Activated CD4-positive, alpha-beta memory T cell treated with anti-CD3 and anti-CD28 coated beads, Interleukin-2, amount 10 ng/mL, durations not matched to agents 7 days and 5 days (primary cell): ENCODE results near the gene ISL1. TPM values are rescaled to one million over a fixed set of nuclear protein-coding genes. Genes with fewer than 3 reads are reported as not detected.

Experiments used
- CTCF ChIA-PET: fragments of 350-600 bp; sonication (Branson Sonifier 250); formaldehyde crosslinking; loops from one replicate; lab custom pipeline; 2021; ENCODE audit warnings: antibody characterized with exemption, inconsistent platforms; lab: Charles Lee
- POLR2A ChIA-PET: fragments of 350-600 bp; sonication (Branson Sonifier 250); formaldehyde crosslinking; loops from one replicate; lab custom pipeline; 2021; ENCODE audit warnings: antibody characterized with exemption; lab: Charles Lee
- DNase-seq: peaks from one replicate; pipeline ENCODE4 v3.0.0-alpha.2; 2020
- H3K27ac Mint-ChIP-seq: one replicate; pipeline ENCODE4 v1.8.0; 2021; ENCODE audit warnings: mild to moderate bottlenecking, mixed read lengths
- H3K27me3 Mint-ChIP-seq: one replicate; pipeline ENCODE4 v1.8.0; 2021; ENCODE audit warnings: mixed read lengths
- H3K36me3 Mint-ChIP-seq: one replicate; pipeline ENCODE4 v1.8.0; 2021; ENCODE audit warnings: low read depth, mixed read lengths
- H3K4me1 Mint-ChIP-seq: one replicate; pipeline ENCODE4 v1.8.0; 2021; ENCODE audit warnings: mixed read lengths
- H3K4me3 Mint-ChIP-seq: one replicate; pipeline ENCODE4 v1.8.0; 2021; ENCODE audit warnings: mild to moderate bottlenecking, mixed read lengths
- H3K9me3 Mint-ChIP-seq: one replicate; pipeline ENCODE4 v1.8.0; 2021; ENCODE audit warnings: mixed read lengths
- total RNA-seq, 2 experiments: library from RNA; stranded (reverse); gene quantifications; one replicate each; pipeline ENCODE4 v1.2.3, GENCODE V29; 2021

Gene ISL1
- total RNA-seq, 2 experiments from 2014 or later, result not detected

GRCh38 chr5:51391175-51391574, 7.9 kb downstream of the ISL1 start:
- CTCF ChIA-PET, result no interaction called here
- H3K4me3 Mint-ChIP-seq, result no peak overlapping the region
- peaks cover 52% of the 10 kb centered on the region for H3K27me3 Mint-ChIP-seq
- peaks cover 1% of the 10 kb centered on the region for H3K4me1 Mint-ChIP-seq
- no peak for DNase-seq
- H3K9me3 Mint-ChIP-seq, result no peaks in the 10 kb centered on the region
- no peaks in the 10 kb centered on the region for H3K36me3 Mint-ChIP-seq
- H3K27ac Mint-ChIP-seq, result no peak overlapping the region
- POLR2A ChIA-PET, result no interaction called here

GRCh38 chr5:51392689-51393199, 9.5 kb downstream of the ISL1 start:
- Mint-ChIP-seq H3K4me3 (no peak overlapping the region), H3K9me3 (no peaks in the 10 kb centered on the region), H3K27ac (no peak overlapping the region), H3K36me3 (no peaks in the 10 kb centered on the region), H3K4me1 (no peaks in the 10 kb centered on the region), H3K27me3 (peaks cover 46% of the 10 kb centered on the region)
- POLR2A ChIA-PET, result no interaction called here
- DNase-seq, result no peak
- CTCF ChIA-PET, result no interaction called here

GRCh38 chr5:51394609-51395008, 11.4 kb downstream of the ISL1 start:
- no peaks in the 10 kb centered on the region for H3K36me3 Mint-ChIP-seq
- no peak for DNase-seq
- POLR2A ChIA-PET, result no interaction called here
- CTCF ChIA-PET, result no interaction called here
- no peaks in the 10 kb centered on the region for H3K9me3 Mint-ChIP-seq
- no peak overlapping the region for H3K4me3 Mint-ChIP-seq
- H3K27ac Mint-ChIP-seq, result no peak overlapping the region
- no peaks in the 10 kb centered on the region for H3K4me1 Mint-ChIP-seq
- H3K27me3 Mint-ChIP-seq, result peaks cover 49% of the 10 kb centered on the region

- ChIA-PET POLR2A (interaction anchor here (0.5 kb wide), 1 partner anchor 1207 kb away, joined by 3 read pairs; no protein-coding TSS in a partner anchor), CTCF (no interaction called here)
- Mint-ChIP-seq H3K4me3 (no peak overlapping the region), H3K9me3 (no peaks in the 10 kb centered on the region), H3K27me3 (peaks cover 51% of the 10 kb centered on the region), H3K36me3 (no peaks in the 10 kb centered on the region), H3K4me1 (no peaks in the 10 kb centered on the region), H3K27ac (no peak overlapping the region)
- DNase-seq, result no peak
These were observed 12.0 kb downstream of the ISL1 start for GRCh38 chr5:51395245-51395644.

- ChIA-PET CTCF (no interaction called here), POLR2A (interaction anchor here (0.5 kb wide), 1 partner anchor 1206 kb away, joined by 3 read pairs; no protein-coding TSS in a partner anchor)
- H3K27me3 Mint-ChIP-seq, result peaks cover 49% of the 10 kb centered on the region
- no peak overlapping the region for H3K4me3 Mint-ChIP-seq
- H3K4me1 Mint-ChIP-seq, result no peaks in the 10 kb centered on the region
- DNase-seq, result no peak
- no peak overlapping the region for H3K27ac Mint-ChIP-seq
- H3K36me3 Mint-ChIP-seq, result no peaks in the 10 kb centered on the region
- H3K9me3 Mint-ChIP-seq, result no peaks in the 10 kb centered on the region
These were observed 12.6 kb downstream of the ISL1 start for GRCh38 chr5:51395666-51396356.

- ChIA-PET CTCF (no interaction called here), POLR2A (no interaction called here)
- Mint-ChIP-seq H3K4me1 (no peaks in the 10 kb centered on the region), H3K36me3 (no peaks in the 10 kb centered on the region), H3K27me3 (peaks cover 43% of the 10 kb centered on the region), H3K4me3 (no peak overlapping the region), H3K27ac (no peak overlapping the region), H3K9me3 (no peaks in the 10 kb centered on the region)
- no peak for DNase-seq
These were observed 13.5 kb downstream of the ISL1 start for GRCh38 chr5:51396797-51397196.

- DNase-seq, result no peak
- Mint-ChIP-seq H3K36me3 (no peaks in the 10 kb centered on the region), H3K27ac (no peak overlapping the region), H3K9me3 (no peaks in the 10 kb centered on the region), H3K27me3 (peaks cover 41% of the 10 kb centered on the region), H3K4me3 (no peak overlapping the region), H3K4me1 (no peaks in the 10 kb centered on the region)
- POLR2A ChIA-PET, result no interaction called here
- CTCF ChIA-PET, result no interaction called here
These were observed 14.7 kb downstream of the ISL1 start for GRCh38 chr5:51397996-51398395.

GRCh38 chr5:51398875-51399642, 15.8 kb downstream of the ISL1 start:
- no peak overlapping the region for H3K27ac Mint-ChIP-seq
- no peaks in the 10 kb centered on the region for H3K36me3 Mint-ChIP-seq
- ChIA-PET POLR2A (no interaction called here), CTCF (no interaction called here)
- H3K4me1 Mint-ChIP-seq, result no peaks in the 10 kb centered on the region
- peaks cover 41% of the 10 kb centered on the region for H3K27me3 Mint-ChIP-seq
- DNase-seq, result no peak
- H3K4me3 Mint-ChIP-seq, result no peak overlapping the region
- H3K9me3 Mint-ChIP-seq, result no peaks in the 10 kb centered on the region

GRCh38 chr5:51399643-51400006, 16.4 kb downstream of the ISL1 start:
- no peak overlapping the region for H3K27ac Mint-ChIP-seq
- H3K36me3 Mint-ChIP-seq, result no peaks in the 10 kb centered on the region
- no peak overlapping the region for H3K4me3 Mint-ChIP-seq
- H3K9me3 Mint-ChIP-seq, result no peaks in the 10 kb centered on the region
- CTCF ChIA-PET, result no interaction called here
- H3K27me3 Mint-ChIP-seq, result peaks cover 41% of the 10 kb centered on the region
- H3K4me1 Mint-ChIP-seq, result no peaks in the 10 kb centered on the region
- DNase-seq, result no peak
- POLR2A ChIA-PET, result no interaction called here

- no peaks in the 10 kb centered on the region for H3K36me3 Mint-ChIP-seq
- no peaks in the 10 kb centered on the region for H3K4me1 Mint-ChIP-seq
- peaks cover 11% of the 10 kb centered on the region for H3K27me3 Mint-ChIP-seq
- H3K4me3 Mint-ChIP-seq, result no peak overlapping the region
- ChIA-PET POLR2A (no interaction called here), CTCF (no interaction called here)
- no peaks in the 10 kb centered on the region for H3K9me3 Mint-ChIP-seq
- DNase-seq, result no peak
- H3K27ac Mint-ChIP-seq, result no peak overlapping the region
These were observed 21.0 kb downstream of the ISL1 start for GRCh38 chr5:51404255-51404654.

GRCh38 chr5:51411921-51412325, 28.7 kb downstream of the ISL1 start:
- CTCF ChIA-PET, result no interaction called here

GRCh38 chr5:51414516-51414915, 31.3 kb downstream of the ISL1 start:
- no peaks in the 10 kb centered on the region for H3K4me1 Mint-ChIP-seq
- DNase-seq, result no peak
- H3K27ac Mint-ChIP-seq, result no peak overlapping the region
- ChIA-PET CTCF (no interaction called here), POLR2A (no interaction called here)
- no peak overlapping the region for H3K4me3 Mint-ChIP-seq
- H3K27me3 Mint-ChIP-seq, result no peaks in the 10 kb centered on the region
- no peaks in the 10 kb centered on the region for H3K36me3 Mint-ChIP-seq
- no peaks in the 10 kb centered on the region for H3K9me3 Mint-ChIP-seq

More at GRCh38 chr5:51411921-51412325, 28.7 kb downstream of the ISL1 start:
- Mint-ChIP-seq H3K9me3 (no peaks in the 10 kb centered on the region), H3K36me3 (no peaks in the 10 kb centered on the region), H3K27ac (no peak overlapping the region), H3K27me3 (no peaks in the 10 kb centered on the region), H3K4me3 (no peak overlapping the region), H3K4me1 (no peaks in the 10 kb centered on the region)
- DNase-seq, result no peak
- POLR2A ChIA-PET, result no interaction called here

GRCh38 chr5:51416149-51416548, 32.9 kb downstream of the ISL1 start:
- Mint-ChIP-seq H3K27me3 (no peaks in the 10 kb centered on the region), H3K36me3 (no peaks in the 10 kb centered on the region), H3K4me3 (no peak overlapping the region), H3K27ac (no peak overlapping the region), H3K4me1 (no peaks in the 10 kb centered on the region), H3K9me3 (no peaks in the 10 kb centered on the region)
- no peak for DNase-seq
- CTCF ChIA-PET, result no interaction called here
- POLR2A ChIA-PET, result no interaction called here
